Left lung (tissue), 14 donors: ENCODE measurements around the gene ZNG1B. TPM values are rescaled to one million over a fixed set of nuclear protein-coding genes. Genes with fewer than 3 reads are reported as not detected.
"Not testable (repeated sequence)": the region's sequence is repeated elsewhere in the genome, so short reads cannot be mapped to it uniquely, and the experiment has no call there.

Experiments used
- ATAC-seq: fragments of 200-7000 bp; cut with Tn5 transposase; one replicate; pipeline ENCODE4 v1.9.1; 2020; ENCODE audit warnings: moderate library complexity
- DNase-seq, 4 donors: peaks; one replicate each; pipeline ENCODE4 v3.0.0-alpha.2; 2013 to 2020
- H3K27ac ChIP-seq, 2 donors: fragments of 200-600 bp; sonication (generic) in 1 of 2; one replicate each; pipeline versions ENCODE4 v1.5.0 to v1.8.0; 2020 to 2021
- H3K27me3 ChIP-seq, 2 donors: fragments of 200-600 bp; sonication (generic) in 1 of 2; one replicate each; pipeline versions ENCODE4 v1.5.0 to v1.8.0; 2020 to 2021
- H3K36me3 ChIP-seq, 2 donors: fragments of 200-600 bp; sonication (generic) in 1 of 2; one replicate each; pipeline versions ENCODE4 v1.5.0 to v1.8.0; 2020 to 2021
- H3K4me1 ChIP-seq, 2 donors: fragments of 200-600 bp; one replicate each; pipeline ENCODE4 v1.8.0; 2021
- H3K4me3 ChIP-seq, 2 donors: fragments of 200-600 bp; sonication (generic) in 1 of 2; one replicate each; pipeline versions ENCODE4 v1.5.0 to v1.8.0; 2020 to 2021; ENCODE audit warnings: mild to moderate bottlenecking in 1 of 2
- H3K9me3 ChIP-seq, 2 donors: fragments of 200-600 bp; sonication (generic) in 1 of 2; one replicate each; pipeline versions ENCODE4 v1.5.0 to v1.8.0; 2020 to 2021
- intact Hi-C, 2 donors: fragments of 100-400 bp; cut with DNase I; formaldehyde crosslinking; loops; one replicate each; pipeline versions ENCODE4 v1.11.2 to v1.14.2; 2022
- long read RNA-seq, 12 donors: library from polyadenylated mRNA in 2 of 12; unstranded in 2 of 12; transcript quantifications; one replicate each; pipeline ENCODE4 v2.0.0 and lab custom pipeline, GENCODE V29; 2019 to 2026
- polyA plus RNA-seq, 6 donors: library from polyadenylated mRNA; unstranded; fragments of 120-200 nt; gene quantifications; one replicate each; pipeline ENCODE4 v1.2.1, GENCODE V29; 2013; ENCODE audit not compliant: insufficient read length in 6 of 6
- total RNA-seq, 2 donors: library from RNA; stranded (reverse); fragmentation: NEBNext Ultra II Directional; extraction: Animal tissue kit (Norgen Biotek cat#: 25700); gene quantifications; one replicate each; pipeline ENCODE4 v1.2.1, GENCODE V29; 2021
- TF ChIP-seq, protein P1 (sequence below), 2 donors: fragments of 200-600 bp; sonication (generic) in 1 of 2; IDR thresholded peaks; one replicate each; pipeline versions ENCODE4 v1.5.0 to v1.8.0; 2021; ENCODE audit warnings: antibody characterized with exemption in 2 of 2
- donor health status: DM: no; HTN: yes; CAD: no.
- donor health status: DM: no; HTN: no; CAD: no.

Gene ZNG1B
- total RNA-seq (10 to 100 TPM; 25.4 to 32.7 TPM), polyA plus RNA-seq (10 to 100 TPM; 40.4 to 56.3 (median 51.3) TPM)
- long read RNA-seq, donor 1, transcript CBWD2-201 (15 exons, 1,812 nt), result major isoform, 11 of 47 reads
- long read RNA-seq, donor 1, transcript CBWD2-211 (8 exons, 992 nt), result minor isoform, 6 of 47 reads
- long read RNA-seq, donor 1, transcript CBWD2-209 (3 exons, 880 nt), result minor isoform, 5 of 47 reads
- long read RNA-seq, donor 1, partial matches to known transcripts, result 19 of 47 reads
- long read RNA-seq, donor 1, other reads (novel, unspliced or antisense), result 0 of 47 reads
- long read RNA-seq, donor 2, transcript CBWD2-201 (15 exons, 1,812 nt), result major isoform, 7 of 15 reads
- long read RNA-seq, donor 2, partial matches to known transcripts, result 5 of 15 reads
- long read RNA-seq, donor 2, other reads (novel, unspliced or antisense), result 0 of 15 reads
- long read RNA-seq, donor 3, transcript CBWD2-201 (15 exons, 1,812 nt), result major isoform, 10 of 40 reads
- long read RNA-seq, donor 3, partial matches to known transcripts, result 18 of 40 reads
- long read RNA-seq, donor 3, other reads (novel, unspliced or antisense), result 0 of 40 reads
- long read RNA-seq, donor 4, transcript CBWD2-201 (15 exons, 1,812 nt), result major isoform, 22 of 30 reads
- long read RNA-seq, donor 4, partial matches to known transcripts, result 4 of 30 reads
- long read RNA-seq, donor 4, other reads (novel, unspliced or antisense), result 2 of 30 reads
- long read RNA-seq, donor 5, transcript CBWD2-201 (15 exons, 1,812 nt), result major isoform, 7 of 24 reads
- long read RNA-seq, donor 5, partial matches to known transcripts, result 6 of 24 reads
- long read RNA-seq, donor 5, other reads (novel, unspliced or antisense), result 0 of 24 reads
- long read RNA-seq, donor 6, transcript CBWD2-201 (15 exons, 1,812 nt), result major isoform, 6 of 18 reads
- long read RNA-seq, donor 6, partial matches to known transcripts, result 8 of 18 reads
- long read RNA-seq, donor 6, other reads (novel, unspliced or antisense), result 0 of 18 reads
- long read RNA-seq, donor 7, transcript CBWD2-201 (15 exons, 1,812 nt), result major isoform, 10 of 25 reads
- long read RNA-seq, donor 7, partial matches to known transcripts, result 5 of 25 reads
- long read RNA-seq, donor 7, other reads (novel, unspliced or antisense), result 0 of 25 reads
- long read RNA-seq, donor 8, transcript CBWD2-201 (15 exons, 1,812 nt), result major isoform, 8 of 31 reads
- long read RNA-seq, donor 8, transcript CBWD2-209 (3 exons, 880 nt), result minor isoform, 5 of 31 reads
- long read RNA-seq, donor 8, transcript CBWD2-202 (16 exons, 1,740 nt), result minor isoform, 5 of 31 reads
- long read RNA-seq, donor 8, partial matches to known transcripts, result 13 of 31 reads
- long read RNA-seq, donor 8, other reads (novel, unspliced or antisense), result 0 of 31 reads
- long read RNA-seq, donor 9, result 0 reads
- long read RNA-seq, donor 10, transcript CBWD2-201 (15 exons, 1,812 nt), result major isoform, 20 of 35 reads
- long read RNA-seq, donor 10, partial matches to known transcripts, result 3 of 35 reads
- long read RNA-seq, donor 10, other reads (novel, unspliced or antisense), result 5 of 35 reads
- long read RNA-seq, donor 11, transcript CBWD2-209 (3 exons, 880 nt), result minor isoform, 12 of 58 reads
- long read RNA-seq, donor 11, transcript CBWD2-201 (15 exons, 1,812 nt), result major isoform, 14 of 58 reads
- long read RNA-seq, donor 11, partial matches to known transcripts, result 26 of 58 reads
- long read RNA-seq, donor 11, other reads (novel, unspliced or antisense), result 0 of 58 reads
- long read RNA-seq, donor 12, transcript CBWD2-209 (3 exons, 880 nt), result major isoform, 6 of 27 reads
- long read RNA-seq, donor 12, transcript CBWD2-201 (15 exons, 1,812 nt), result minor isoform, 5 of 27 reads
- long read RNA-seq, donor 12, partial matches to known transcripts, result 9 of 27 reads
- long read RNA-seq, donor 12, other reads (novel, unspliced or antisense), result 0 of 27 reads

DNA sequence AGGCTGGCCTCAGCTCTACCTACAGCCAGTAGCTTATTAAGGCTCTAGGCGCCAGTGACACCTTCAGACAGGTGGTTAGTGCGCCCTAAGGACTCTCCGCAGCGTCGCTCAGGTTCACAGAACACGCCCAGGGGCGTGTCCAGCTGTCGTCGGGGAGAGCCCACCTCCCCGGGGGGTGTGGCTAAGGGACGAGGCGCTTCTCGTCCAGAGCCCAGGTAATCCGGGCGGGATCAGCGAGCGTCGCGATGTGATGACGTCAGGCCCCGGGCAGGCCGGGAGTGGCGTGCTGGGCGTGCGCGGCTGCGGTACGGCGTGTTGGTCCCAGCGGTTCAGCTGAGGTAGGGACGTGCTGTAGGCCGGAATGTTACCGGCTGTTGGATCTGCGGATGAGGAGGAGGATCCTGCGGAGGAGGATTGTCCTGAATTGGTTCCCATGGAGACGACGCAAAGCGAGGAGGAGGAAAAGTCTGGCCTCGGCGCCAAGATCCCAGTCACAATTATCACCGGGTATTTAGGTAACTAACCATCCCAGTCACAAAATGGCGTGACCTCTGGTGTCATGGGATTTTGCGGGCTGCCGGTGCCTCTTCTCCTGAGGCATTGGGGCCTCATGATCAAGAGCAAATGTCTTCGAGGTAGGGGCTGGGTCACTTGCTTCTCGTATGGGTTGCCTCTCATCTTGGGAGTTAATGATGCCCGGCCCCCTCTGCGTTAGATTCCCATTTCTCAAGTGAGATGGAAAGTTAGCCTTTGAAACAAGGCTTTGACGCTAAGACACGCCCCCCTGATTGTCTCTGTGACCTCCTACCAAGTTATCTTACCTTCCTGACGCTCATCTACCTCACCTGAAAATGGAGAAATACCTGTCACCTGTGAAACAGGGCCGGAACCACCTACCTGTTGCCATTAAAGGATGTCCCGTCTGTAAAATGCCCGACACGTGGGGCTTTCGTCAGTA is at the start of gene ZNG1B:
TSS of gene ZNG1B (plus strand) at position 184 of the 958 bp plus-strand sequence. CDS start at position 362, 178 bp downstream.
- ATAC-seq, H3K4me1 ChIP-seq, H3K27me3 ChIP-seq, H3K9me3 ChIP-seq, H3K36me3 ChIP-seq, intact Hi-C loops: not testable (repeated sequence)
- peak within 1 kb of the TSS in 1 of 2 donors; percentile 67 for H3K27ac ChIP-seq
- peak; percentile 3 to 88 (median 46) for DNase-seq
- H3K4me3 ChIP-seq, result peak within 1 kb of the TSS; percentile 31 to 55

DNA sequence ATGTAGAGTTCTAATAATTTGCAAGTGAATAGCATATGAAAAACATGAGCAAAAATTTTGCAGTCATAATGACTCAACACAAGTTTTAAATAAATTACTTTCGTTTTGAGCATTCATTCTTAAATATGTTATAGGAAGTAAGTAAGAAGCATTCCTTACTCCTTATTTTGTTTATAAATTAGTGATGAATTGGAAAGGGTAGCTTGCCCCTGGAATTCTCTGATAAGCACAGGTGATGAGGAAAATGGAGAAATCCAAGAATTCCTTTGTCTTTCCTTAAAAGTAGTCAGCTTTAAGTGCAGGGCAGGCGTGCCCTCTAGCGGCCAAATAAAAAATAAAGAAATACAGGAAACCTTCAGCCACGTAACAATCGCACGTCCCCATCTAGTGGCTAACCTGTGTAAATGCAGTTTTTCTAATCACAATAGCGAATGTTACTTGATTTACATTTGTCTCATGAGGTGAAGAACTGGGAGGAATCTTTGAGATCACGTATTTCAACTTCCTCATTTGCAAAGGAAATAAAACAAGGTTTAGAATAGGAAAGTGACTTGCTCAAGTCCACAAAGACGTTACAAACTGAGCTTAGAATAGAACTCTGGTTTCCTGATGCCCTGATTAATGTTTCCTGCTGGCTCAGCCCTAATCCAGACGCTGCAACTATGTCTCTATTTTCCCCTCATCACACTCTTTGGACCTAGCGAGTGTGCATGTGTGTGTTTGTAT is 47.2 kb upstream of the ZNG1B start:
- Histone ChIP-seq H3K9me3 (no peaks in the 10 kb centered on the region), H3K4me3 (peak overlapping the region in 1 of 2 donors; percentile 21), H3K36me3 (no peaks in the 10 kb centered on the region), H3K27ac (peak overlapping the region in 1 of 2 donors; percentile 53), H3K27me3 (no peaks in the 10 kb centered on the region), H3K4me1 (peaks cover 0 to 3% of the 10 kb centered on the region in 2 donors)
- peak; percentile 99 for ATAC-seq
- TF ChIP-seq, protein P1, sequence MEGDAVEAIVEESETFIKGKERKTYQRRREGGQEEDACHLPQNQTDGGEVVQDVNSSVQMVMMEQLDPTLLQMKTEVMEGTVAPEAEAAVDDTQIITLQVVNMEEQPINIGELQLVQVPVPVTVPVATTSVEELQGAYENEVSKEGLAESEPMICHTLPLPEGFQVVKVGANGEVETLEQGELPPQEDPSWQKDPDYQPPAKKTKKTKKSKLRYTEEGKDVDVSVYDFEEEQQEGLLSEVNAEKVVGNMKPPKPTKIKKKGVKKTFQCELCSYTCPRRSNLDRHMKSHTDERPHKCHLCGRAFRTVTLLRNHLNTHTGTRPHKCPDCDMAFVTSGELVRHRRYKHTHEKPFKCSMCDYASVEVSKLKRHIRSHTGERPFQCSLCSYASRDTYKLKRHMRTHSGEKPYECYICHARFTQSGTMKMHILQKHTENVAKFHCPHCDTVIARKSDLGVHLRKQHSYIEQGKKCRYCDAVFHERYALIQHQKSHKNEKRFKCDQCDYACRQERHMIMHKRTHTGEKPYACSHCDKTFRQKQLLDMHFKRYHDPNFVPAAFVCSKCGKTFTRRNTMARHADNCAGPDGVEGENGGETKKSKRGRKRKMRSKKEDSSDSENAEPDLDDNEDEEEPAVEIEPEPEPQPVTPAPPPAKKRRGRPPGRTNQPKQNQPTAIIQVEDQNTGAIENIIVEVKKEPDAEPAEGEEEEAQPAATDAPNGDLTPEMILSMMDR (IDR thresholded peaks at IDR 0.05), result peak; percentile 81 to 98
- intact Hi-C loops, result no loop called here
- DNase-seq, result peak in 3 of 4 donors; percentile 50 to 88 (median 75)

DNA sequence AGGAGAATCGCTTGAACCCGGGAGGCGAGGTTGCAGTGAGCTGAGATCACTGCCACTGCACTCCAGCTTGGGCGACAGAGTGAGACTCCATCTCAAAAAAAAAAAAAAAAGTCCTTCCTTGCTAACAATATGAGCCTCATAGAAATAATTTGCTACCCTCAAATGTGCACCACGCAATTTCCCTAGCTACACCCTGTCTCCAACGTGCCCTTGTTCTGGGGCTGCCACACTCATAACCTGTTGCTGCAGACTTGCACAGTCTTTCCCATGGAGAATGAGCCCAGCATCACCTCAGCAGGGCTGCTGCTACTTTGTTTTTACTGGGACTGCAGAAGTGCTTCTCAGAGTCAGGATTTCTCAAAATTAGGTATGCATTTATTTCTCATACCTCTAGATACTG is 46.4 kb upstream of the ZNG1B start:
- no peak for DNase-seq
- H3K4me3 ChIP-seq, result no peak overlapping the region
- peaks cover 0 to 3% of the 10 kb centered on the region in 2 donors for H3K4me1 ChIP-seq
- TF ChIP-seq, protein P1 (IDR thresholded peaks at IDR 0.05), result no peak
- ATAC-seq, result no peak
- no peaks in the 10 kb centered on the region for H3K9me3 ChIP-seq
- no peak overlapping the region for H3K27ac ChIP-seq
- intact Hi-C loops, result no loop called here
- no peaks in the 10 kb centered on the region for H3K36me3 ChIP-seq
- no peaks in the 10 kb centered on the region for H3K27me3 ChIP-seq

DNA sequence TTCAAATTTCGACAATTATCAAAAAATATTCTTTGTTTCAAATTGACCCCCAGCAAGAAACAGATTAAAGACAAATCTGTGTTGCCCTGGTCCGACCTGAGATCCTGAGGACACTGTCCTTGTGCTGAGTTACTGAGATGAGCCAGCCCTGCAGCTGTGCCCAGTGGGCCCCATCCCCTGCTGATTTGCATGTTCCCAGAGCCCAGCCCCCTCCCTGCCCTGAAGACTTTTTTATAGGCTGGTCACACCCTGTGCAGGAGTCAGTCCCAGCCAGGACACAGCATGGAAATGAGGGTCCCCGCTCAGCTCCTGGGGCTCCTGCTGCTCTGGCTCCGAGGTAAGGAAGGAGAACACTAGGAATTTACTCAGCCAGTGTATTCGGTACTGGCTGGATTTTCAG is 31.4 kb upstream of the ZNG1B start:
- ATAC-seq (no peak), DNase-seq (no peak)
- H3K36me3 ChIP-seq, result no peaks in the 10 kb centered on the region
- no peak overlapping the region for H3K27ac ChIP-seq
- H3K27me3 ChIP-seq, result peaks cover 0 to 4% of the 10 kb centered on the region in 2 donors
- no peaks in the 10 kb centered on the region for H3K9me3 ChIP-seq
- TF ChIP-seq, protein P1 (IDR thresholded peaks at IDR 0.05), result no peak
- H3K4me1 ChIP-seq, result no peaks in the 10 kb centered on the region
- no peak overlapping the region for H3K4me3 ChIP-seq
- intact Hi-C loops, result no loop called here
